ENCODE results near the gene NDRG3. TPM values are rescaled to one million over a fixed set of nuclear protein-coding genes. Genes with fewer than 3 reads are reported as not detected.

The NDRG3 gene
- total RNA-seq, 3 donors from 2014 or later, result 18.7 to 24.7 (median 22.9) TPM

DNA sequence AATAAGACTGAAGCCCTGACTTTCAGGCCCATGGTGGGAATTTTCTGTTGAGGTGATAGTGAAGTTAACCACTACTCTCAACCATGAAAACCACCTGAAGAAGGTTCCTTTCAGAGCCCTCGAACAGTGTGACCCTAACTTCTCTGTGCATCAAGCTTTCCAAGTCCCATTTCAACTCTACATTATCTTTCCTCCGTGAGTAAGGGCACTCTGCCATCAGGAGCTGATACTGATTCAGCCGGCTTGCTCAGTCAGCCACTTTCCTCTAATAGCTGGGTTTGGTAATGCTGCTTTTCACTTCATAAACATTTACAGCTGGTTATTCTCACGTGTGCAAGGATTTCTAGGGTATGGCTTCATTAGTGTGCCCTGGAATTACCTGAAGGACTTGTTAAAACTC is 89.2 kb downstream of the NDRG3 start:
- Histone ChIP-seq H3K9me3 (no peaks in the 10 kb centered on the region), H3K4me1 (no peaks in the 10 kb centered on the region), H3K36me3 (no peaks in the 10 kb centered on the region), H3K27me3 (no peaks in the 10 kb centered on the region), H3K4me3 (no peak overlapping the region), H3K27ac (no peak overlapping the region)
- no peak for DNase-seq (ENCODE audit: low spot score in 2 of 2)
- TF ChIP-seq, protein P1, sequence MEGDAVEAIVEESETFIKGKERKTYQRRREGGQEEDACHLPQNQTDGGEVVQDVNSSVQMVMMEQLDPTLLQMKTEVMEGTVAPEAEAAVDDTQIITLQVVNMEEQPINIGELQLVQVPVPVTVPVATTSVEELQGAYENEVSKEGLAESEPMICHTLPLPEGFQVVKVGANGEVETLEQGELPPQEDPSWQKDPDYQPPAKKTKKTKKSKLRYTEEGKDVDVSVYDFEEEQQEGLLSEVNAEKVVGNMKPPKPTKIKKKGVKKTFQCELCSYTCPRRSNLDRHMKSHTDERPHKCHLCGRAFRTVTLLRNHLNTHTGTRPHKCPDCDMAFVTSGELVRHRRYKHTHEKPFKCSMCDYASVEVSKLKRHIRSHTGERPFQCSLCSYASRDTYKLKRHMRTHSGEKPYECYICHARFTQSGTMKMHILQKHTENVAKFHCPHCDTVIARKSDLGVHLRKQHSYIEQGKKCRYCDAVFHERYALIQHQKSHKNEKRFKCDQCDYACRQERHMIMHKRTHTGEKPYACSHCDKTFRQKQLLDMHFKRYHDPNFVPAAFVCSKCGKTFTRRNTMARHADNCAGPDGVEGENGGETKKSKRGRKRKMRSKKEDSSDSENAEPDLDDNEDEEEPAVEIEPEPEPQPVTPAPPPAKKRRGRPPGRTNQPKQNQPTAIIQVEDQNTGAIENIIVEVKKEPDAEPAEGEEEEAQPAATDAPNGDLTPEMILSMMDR (IDR thresholded peaks at IDR 0.05), result no peak
- TF ChIP-seq POLR2A (IDR thresholded peaks at IDR 0.05) (no peak), POLR2AphosphoS5 (IDR thresholded peaks at IDR 0.05) (no peak)
- intact Hi-C loops (cut with DNase I; ENCODE audit: low total_unique reads), result no loop called here

DNA sequence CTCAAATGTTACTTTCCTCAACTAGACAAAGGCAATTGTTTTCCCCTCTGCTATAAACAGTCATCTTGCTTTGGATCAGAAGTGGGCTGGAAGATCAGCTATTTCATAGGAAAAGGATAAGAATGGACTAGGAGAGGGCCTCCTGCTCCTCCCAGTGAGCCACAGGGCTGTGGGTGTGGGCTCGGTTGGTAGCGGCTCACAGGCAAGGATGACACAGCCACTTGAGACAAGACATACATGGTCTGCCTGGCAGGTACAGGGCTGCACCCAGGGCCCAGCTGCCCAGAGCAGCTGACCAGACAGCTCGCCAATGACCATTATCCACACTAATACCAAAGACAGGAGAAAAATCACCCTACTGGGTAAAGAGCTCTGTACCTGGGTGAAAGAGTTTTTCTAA is 90.9 kb downstream of the NDRG3 start:
- no peak for DNase-seq (ENCODE audit: low spot score in 2 of 2)
- no peaks in the 10 kb centered on the region for H3K9me3 ChIP-seq
- no peaks in the 10 kb centered on the region for H3K27me3 ChIP-seq
- H3K36me3 ChIP-seq, result no peaks in the 10 kb centered on the region
- intact Hi-C loops (cut with DNase I; ENCODE audit: low total_unique reads), result no loop called here
- TF ChIP-seq, protein P1 (IDR thresholded peaks at IDR 0.05), result no peak
- no peak for TF ChIP-seq POLR2A (IDR thresholded peaks at IDR 0.05)
- TF ChIP-seq POLR2AphosphoS5 (IDR thresholded peaks at IDR 0.05), result no peak
- no peak overlapping the region for H3K27ac ChIP-seq
- H3K4me1 ChIP-seq, result no peaks in the 10 kb centered on the region
- no peak overlapping the region for H3K4me3 ChIP-seq

DNA sequence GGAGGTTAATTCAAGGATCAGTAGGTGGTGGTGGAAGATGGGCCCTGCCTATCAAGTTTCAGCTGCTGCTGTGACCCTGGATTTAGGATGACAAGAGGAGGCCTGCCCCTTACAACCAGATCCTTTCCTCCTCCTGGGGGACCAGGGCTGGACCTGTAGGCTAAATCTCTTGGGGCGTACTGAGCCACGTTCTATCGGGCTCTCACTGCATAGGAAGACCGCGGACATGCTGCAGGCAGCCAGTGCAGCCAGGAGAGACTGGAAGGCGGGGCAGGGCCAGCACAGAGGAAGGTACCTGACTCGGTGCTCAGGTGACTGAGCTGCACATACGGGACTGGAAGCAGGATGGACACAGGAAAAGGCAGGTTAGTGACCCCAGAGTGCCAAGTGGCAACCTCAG is 91.4 kb downstream of the NDRG3 start:
- Histone ChIP-seq H3K27me3 (no peaks in the 10 kb centered on the region), H3K4me1 (no peaks in the 10 kb centered on the region), H3K36me3 (no peaks in the 10 kb centered on the region), H3K27ac (no peak overlapping the region), H3K4me3 (no peak overlapping the region), H3K9me3 (no peaks in the 10 kb centered on the region)
- intact Hi-C loops (cut with DNase I; ENCODE audit: low total_unique reads), result no loop called here
- DNase-seq (ENCODE audit: low spot score in 2 of 2), result no peak
- TF ChIP-seq POLR2A (IDR thresholded peaks at IDR 0.05), result no peak
- TF ChIP-seq, protein P1 (IDR thresholded peaks at IDR 0.05), result no peak
- no peak for TF ChIP-seq POLR2AphosphoS5 (IDR thresholded peaks at IDR 0.05)

DNA sequence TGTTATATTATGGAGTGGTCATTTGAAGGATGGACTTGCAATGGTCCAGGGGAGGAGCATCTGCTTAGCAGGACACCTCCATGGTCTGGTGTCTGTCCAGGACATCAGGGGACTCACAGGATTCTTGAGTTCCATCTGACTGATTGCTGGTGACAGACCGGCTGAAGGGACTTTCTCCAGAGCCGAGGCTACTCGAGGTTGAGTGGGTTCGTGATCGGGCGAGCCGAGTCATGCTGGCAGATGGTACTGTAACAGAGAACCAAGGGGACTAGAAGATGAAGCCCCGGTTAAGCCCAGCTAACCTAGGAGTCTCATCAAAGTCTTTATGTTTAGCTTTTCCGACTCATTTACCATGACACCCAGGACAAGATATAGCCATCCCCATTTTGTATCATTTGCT is 92.4 kb downstream of the NDRG3 start:
- intact Hi-C loops (cut with DNase I; ENCODE audit: low total_unique reads), result no loop called here
- H3K27me3 ChIP-seq, result no peaks in the 10 kb centered on the region
- H3K27ac ChIP-seq, result no peak overlapping the region
- TF ChIP-seq POLR2AphosphoS5 (IDR thresholded peaks at IDR 0.05) (no peak), POLR2A (IDR thresholded peaks at IDR 0.05) (no peak)
- TF ChIP-seq, protein P1 (IDR thresholded peaks at IDR 0.05), result no peak
- H3K4me1 ChIP-seq, result no peaks in the 10 kb centered on the region
- no peak for DNase-seq (ENCODE audit: low spot score in 2 of 2)
- H3K4me3 ChIP-seq, result no peak overlapping the region
- H3K36me3 ChIP-seq, result no peaks in the 10 kb centered on the region
- no peaks in the 10 kb centered on the region for H3K9me3 ChIP-seq

DNA sequence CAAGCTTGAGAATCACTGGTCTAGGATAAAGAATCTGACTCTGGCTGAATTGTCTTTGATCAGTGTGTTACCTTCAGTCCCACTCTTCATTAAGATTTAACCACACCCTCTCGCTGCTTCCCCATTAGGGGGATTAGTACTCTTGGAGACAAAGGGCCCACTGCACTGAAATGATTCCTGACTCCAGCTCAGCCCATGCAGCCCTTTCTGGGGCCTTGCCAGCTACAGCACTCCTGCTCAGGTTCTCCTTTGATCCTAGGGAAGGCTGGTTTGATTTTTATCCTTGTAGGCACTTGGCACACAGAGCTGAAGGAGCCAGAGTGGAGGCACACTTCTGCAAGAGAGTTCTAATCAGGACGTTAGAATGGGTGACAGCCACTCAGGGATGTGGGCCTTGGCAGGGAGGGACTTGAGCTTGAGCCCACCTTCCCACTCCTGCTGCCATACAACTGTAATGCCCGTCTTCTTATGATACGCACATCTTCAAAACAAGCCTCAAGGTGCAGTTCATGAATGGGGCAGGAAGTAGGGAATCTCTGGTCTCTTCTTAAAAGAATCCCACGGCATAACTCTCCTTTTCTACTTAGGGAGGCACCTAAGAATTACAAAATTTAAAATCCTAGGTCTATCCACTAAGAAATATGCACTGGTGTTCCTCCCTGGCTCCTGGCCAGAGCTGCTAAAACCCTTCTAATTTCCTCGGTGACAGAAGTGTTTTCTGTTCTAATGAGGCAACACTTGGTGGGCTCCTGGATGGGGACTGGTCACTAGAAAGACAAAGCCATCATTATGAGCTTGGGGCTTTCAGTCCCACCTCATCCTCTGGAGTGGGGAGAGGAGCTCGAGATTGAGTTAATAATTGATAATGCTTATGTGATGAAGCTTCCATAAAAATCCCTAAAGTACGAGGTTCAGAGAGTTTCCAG is 98.4 kb downstream of the NDRG3 start:
- no peak overlapping the region for H3K4me3 ChIP-seq
- no peaks in the 10 kb centered on the region for H3K27me3 ChIP-seq
- no peak for DNase-seq (ENCODE audit: low spot score in 2 of 2)
- intact Hi-C loops (cut with DNase I; ENCODE audit: low total_unique reads), result no loop called here
- TF ChIP-seq, protein P1 (IDR thresholded peaks at IDR 0.05), result no peak
- TF ChIP-seq POLR2AphosphoS5 (IDR thresholded peaks at IDR 0.05) (no peak), POLR2A (IDR thresholded peaks at IDR 0.05) (no peak)
- H3K4me1 ChIP-seq, result no peaks in the 10 kb centered on the region
- no peaks in the 10 kb centered on the region for H3K36me3 ChIP-seq
- no peak overlapping the region for H3K27ac ChIP-seq
- H3K9me3 ChIP-seq, result no peaks in the 10 kb centered on the region
